ENCODE results near the gene BRICD5. TPM values are rescaled to one million over a fixed set of nuclear protein-coding genes. Genes with fewer than 3 reads are reported as not detected.

The BRICD5 gene
- total and polyA plus RNA-seq, 2 experiments from 2014 or later: 0.56 to 2.9 TPM

- H3K4me3 ChIP-seq: no peak overlapping the region
- no peaks in the 10 kb centered on the region for H3K9me3 ChIP-seq (ENCODE audit: low read depth)
- peaks cover 4% of the 10 kb centered on the region for H3K4me1 ChIP-seq (ENCODE audit: insufficient read depth)
- H3K9me2 ChIP-seq (ENCODE audit: insufficient read depth): no peaks in the 10 kb centered on the region
- in situ Hi-C loops (cut with MboI): no loop called here
- H3K4me2 ChIP-seq (ENCODE audit: unreplicated experiment): no peak overlapping the region
- no peak for DNase-seq
- H3F3A ChIP-seq (ENCODE audit: insufficient read depth): no peaks in the 10 kb centered on the region
- no peaks in the 10 kb centered on the region; the same call in 1 of the 2 replicates for H3K36me3 ChIP-seq (ENCODE audit: low read depth)
- TF ChIP-seq EZH2phosphoT487 (IDR thresholded peaks at IDR 0.05; ENCODE audit: insufficient read depth, low read depth) (no peak), EZH2 (IDR thresholded peaks at IDR 0.05; ENCODE audit: insufficient read depth, poor library complexity, severe bottlenecking) (no peak)
- H3K27me3 ChIP-seq (replicated peaks; ENCODE audit: insufficient read depth): no peaks in the 10 kb centered on the region
- H3K79me2 ChIP-seq (ENCODE audit: insufficient read depth): peaks cover 29% of the 10 kb centered on the region
- H2AFZ ChIP-seq: no peak overlapping the region
- H3K27ac ChIP-seq: no peak overlapping the region
- no peaks in the 10 kb centered on the region for H4K20me1 ChIP-seq (ENCODE audit: insufficient read depth)
- no peak overlapping the region for H3K9ac ChIP-seq
- WGBS, 2 experiments (ENCODE audit: low coverage in 1 of 2, low lambda C conversion rate in 2 of 2, missing lambda C conversion rate in 2 of 2): 86% methylated on average over 27 to 29 of the region's 29 CpGs
Observed at GRCh38 chr16:2231016-2231931, 20.6 kb upstream of the BRICD5 start.

- TF ChIP-seq EZH2phosphoT487 (IDR thresholded peaks at IDR 0.05; ENCODE audit: insufficient read depth, low read depth) (no peak), EZH2 (IDR thresholded peaks at IDR 0.05; ENCODE audit: insufficient read depth, poor library complexity, severe bottlenecking) (no peak)
- in situ Hi-C loops (cut with MboI): no loop called here
- H3K27me3 ChIP-seq (replicated peaks; ENCODE audit: insufficient read depth): no peaks in the 10 kb centered on the region
- peaks cover 11% of the 10 kb centered on the region for H3K4me1 ChIP-seq (ENCODE audit: insufficient read depth)
- no peaks in the 10 kb centered on the region for H3F3A ChIP-seq (ENCODE audit: insufficient read depth)
- no peaks in the 10 kb centered on the region for H3K9me2 ChIP-seq (ENCODE audit: insufficient read depth)
- DNase-seq: no peak
- 86 to 90% methylated on average over 7 to 13 of the region's 13 CpGs for WGBS, 2 experiments (ENCODE audit: low coverage in 1 of 2, low lambda C conversion rate in 2 of 2, missing lambda C conversion rate in 2 of 2)
- no peak overlapping the region for H3K9ac ChIP-seq
- H3K27ac ChIP-seq: no peak overlapping the region
- no peak overlapping the region for H3K4me2 ChIP-seq (ENCODE audit: unreplicated experiment)
- H4K20me1 ChIP-seq (ENCODE audit: insufficient read depth): no peaks in the 10 kb centered on the region
- no peaks in the 10 kb centered on the region; the same call in 1 of the 2 replicates for H3K36me3 ChIP-seq (ENCODE audit: low read depth)
- peaks cover 38% of the 10 kb centered on the region for H3K79me2 ChIP-seq (ENCODE audit: insufficient read depth)
- no peak overlapping the region for H2AFZ ChIP-seq
- H3K9me3 ChIP-seq (ENCODE audit: low read depth): no peaks in the 10 kb centered on the region
- H3K4me3 ChIP-seq: no peak overlapping the region
Observed at GRCh38 chr16:2230376-2230775, 19.7 kb upstream of the BRICD5 start.

- no peaks in the 10 kb centered on the region for H3K9me2 ChIP-seq (ENCODE audit: insufficient read depth)
- no peak overlapping the region for H3K4me2 ChIP-seq (ENCODE audit: unreplicated experiment)
- no peaks in the 10 kb centered on the region; the same call in 1 of the 2 replicates for H3K36me3 ChIP-seq (ENCODE audit: low read depth)
- TF ChIP-seq EZH2 (IDR thresholded peaks at IDR 0.05; ENCODE audit: insufficient read depth, poor library complexity, severe bottlenecking) (no peak), EZH2phosphoT487 (IDR thresholded peaks at IDR 0.05; ENCODE audit: insufficient read depth, low read depth) (no peak)
- H3K79me2 ChIP-seq (ENCODE audit: insufficient read depth): peaks cover 45% of the 10 kb centered on the region
- 92 to 96% methylated on average over 18 to 23 of the region's 23 CpGs for WGBS, 2 experiments (ENCODE audit: low coverage in 1 of 2, low lambda C conversion rate in 2 of 2, missing lambda C conversion rate in 2 of 2)
- no peaks in the 10 kb centered on the region for H3K27me3 ChIP-seq (replicated peaks; ENCODE audit: insufficient read depth)
- H2AFZ ChIP-seq: no peak overlapping the region
- in situ Hi-C loops (cut with MboI): no loop called here
- no peaks in the 10 kb centered on the region for H4K20me1 ChIP-seq (ENCODE audit: insufficient read depth)
- H3F3A ChIP-seq (ENCODE audit: insufficient read depth): no peaks in the 10 kb centered on the region
- H3K4me3 ChIP-seq: no peak overlapping the region
- peaks cover 14% of the 10 kb centered on the region for H3K4me1 ChIP-seq (ENCODE audit: insufficient read depth)
- no peak overlapping the region for H3K27ac ChIP-seq
- no peak overlapping the region for H3K9ac ChIP-seq
- DNase-seq: no peak
- no peaks in the 10 kb centered on the region for H3K9me3 ChIP-seq (ENCODE audit: low read depth)
Observed at GRCh38 chr16:2229632-2230250, 19.1 kb upstream of the BRICD5 start.

DNA sequence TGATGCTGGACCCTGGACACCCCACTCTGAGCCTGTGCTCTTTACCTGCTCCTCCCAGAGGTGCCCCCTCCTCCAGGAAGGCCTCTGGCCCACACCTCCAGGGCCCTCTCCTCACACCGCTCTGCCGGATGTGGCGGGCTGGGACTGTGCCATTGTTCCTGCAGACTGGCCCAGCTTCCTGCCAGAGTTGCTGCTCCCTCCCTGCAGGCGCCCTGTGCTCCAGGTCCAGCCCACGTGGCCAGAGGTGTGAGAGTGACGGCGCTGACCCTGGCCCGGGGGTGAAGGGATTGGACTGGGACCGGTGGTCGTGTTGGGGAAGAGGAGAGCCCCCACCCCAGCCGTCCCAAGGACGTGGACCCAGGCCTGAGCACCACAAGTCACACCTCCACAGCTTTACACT, 18.4 kb upstream of the BRICD5 start:
- Histone ChIP-seq H3K4me1 (ENCODE audit: insufficient read depth) (peaks cover 19% of the 10 kb centered on the region), H3K4me2 (ENCODE audit: unreplicated experiment) (no peak overlapping the region), H3K27ac (no peak overlapping the region), H3K9ac (no peak overlapping the region), H3K4me3 (no peak overlapping the region), H3K9me3 (ENCODE audit: low read depth) (no peaks in the 10 kb centered on the region), H3K27me3 (replicated peaks; ENCODE audit: insufficient read depth) (no peaks in the 10 kb centered on the region), H3F3A (ENCODE audit: insufficient read depth) (no peaks in the 10 kb centered on the region), H3K9me2 (ENCODE audit: insufficient read depth) (no peaks in the 10 kb centered on the region), H3K36me3 (ENCODE audit: low read depth) (no peaks in the 10 kb centered on the region; the same call in 1 of the 2 replicates), H2AFZ (no peak overlapping the region), H4K20me1 (ENCODE audit: insufficient read depth) (no peaks in the 10 kb centered on the region), H3K79me2 (ENCODE audit: insufficient read depth) (peaks cover 51% of the 10 kb centered on the region)
- in situ Hi-C loops (cut with MboI): no loop called here
- TF ChIP-seq EZH2 (IDR thresholded peaks at IDR 0.05; ENCODE audit: insufficient read depth, poor library complexity, severe bottlenecking): no peak
- TF ChIP-seq EZH2phosphoT487 (IDR thresholded peaks at IDR 0.05; ENCODE audit: insufficient read depth, low read depth): no peak
- 91% methylated on average over 11 to 12 of the region's 12 CpGs for WGBS, 2 experiments (ENCODE audit: low coverage in 1 of 2, low lambda C conversion rate in 2 of 2, missing lambda C conversion rate in 2 of 2)
- no peak for DNase-seq
